ENCODE results near the gene UBE2D3.

DNA sequence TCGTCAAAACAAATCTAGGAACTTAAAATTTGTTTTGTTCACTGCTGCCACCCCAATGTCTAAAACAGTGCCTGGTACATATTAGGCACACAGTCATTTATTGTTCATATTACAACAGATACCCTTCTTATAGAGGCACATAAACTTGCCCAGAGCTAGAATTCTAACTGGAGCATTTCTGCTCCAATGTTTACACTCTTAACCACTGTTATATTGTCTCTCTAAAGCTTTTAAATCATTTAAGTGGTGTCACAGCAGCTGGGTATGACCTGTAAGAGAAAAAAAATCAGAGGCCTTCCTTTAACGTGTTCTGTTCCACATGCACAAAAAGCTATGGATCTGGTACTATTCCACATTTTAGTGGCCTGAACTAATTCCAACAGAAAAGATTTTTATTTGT lies 3.0 kb downstream of the UBE2D3 start:
- TF ChIP-seq, protein P1, sequence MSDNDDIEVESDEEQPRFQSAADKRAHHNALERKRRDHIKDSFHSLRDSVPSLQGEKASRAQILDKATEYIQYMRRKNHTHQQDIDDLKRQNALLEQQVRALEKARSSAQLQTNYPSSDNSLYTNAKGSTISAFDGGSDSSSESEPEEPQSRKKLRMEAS (IDR thresholded peaks at IDR 0.05) = no peak
- TF ChIP-seq NPAS2 (CRISPR knock-in tag; IDR thresholded peaks at IDR 0.05; ENCODE audit: borderline replicate concordance) (no peak), POLR2A (IDR thresholded peaks at IDR 0.05; ENCODE audit: low read length) (no peak), ESRRA (IDR thresholded peaks at IDR 0.05; ENCODE audit: borderline replicate concordance, low read length) (no peak)
- TF ChIP-seq, protein P2, sequence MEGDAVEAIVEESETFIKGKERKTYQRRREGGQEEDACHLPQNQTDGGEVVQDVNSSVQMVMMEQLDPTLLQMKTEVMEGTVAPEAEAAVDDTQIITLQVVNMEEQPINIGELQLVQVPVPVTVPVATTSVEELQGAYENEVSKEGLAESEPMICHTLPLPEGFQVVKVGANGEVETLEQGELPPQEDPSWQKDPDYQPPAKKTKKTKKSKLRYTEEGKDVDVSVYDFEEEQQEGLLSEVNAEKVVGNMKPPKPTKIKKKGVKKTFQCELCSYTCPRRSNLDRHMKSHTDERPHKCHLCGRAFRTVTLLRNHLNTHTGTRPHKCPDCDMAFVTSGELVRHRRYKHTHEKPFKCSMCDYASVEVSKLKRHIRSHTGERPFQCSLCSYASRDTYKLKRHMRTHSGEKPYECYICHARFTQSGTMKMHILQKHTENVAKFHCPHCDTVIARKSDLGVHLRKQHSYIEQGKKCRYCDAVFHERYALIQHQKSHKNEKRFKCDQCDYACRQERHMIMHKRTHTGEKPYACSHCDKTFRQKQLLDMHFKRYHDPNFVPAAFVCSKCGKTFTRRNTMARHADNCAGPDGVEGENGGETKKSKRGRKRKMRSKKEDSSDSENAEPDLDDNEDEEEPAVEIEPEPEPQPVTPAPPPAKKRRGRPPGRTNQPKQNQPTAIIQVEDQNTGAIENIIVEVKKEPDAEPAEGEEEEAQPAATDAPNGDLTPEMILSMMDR (IDR thresholded peaks at IDR 0.05) = no peak

Measured in A549 (cell line).